Activated B cell treated with CpG ODN at 0.5 μM for 24 hours (primary cell): ENCODE results near the gene FGGY. TPM values are rescaled to one million over a fixed set of nuclear protein-coding genes. Genes with fewer than 3 reads are reported as not detected.

ENCODE experiments used
- ATAC-seq: fragments of 200-7000 bp; cut with Tn5 transposase; one replicate; pipeline ENCODE4 v1.10.0; 2021; ENCODE audit warnings: low read depth, mild to moderate bottlenecking, moderate library complexity
- CTCF ChIA-PET: fragments of 350-600 bp; sonication (Branson Sonifier 250); formaldehyde crosslinking; loops from one replicate; lab custom pipeline; 2021; ENCODE audit warnings: antibody characterized with exemption; lab: Charles Lee
- POLR2A ChIA-PET: fragments of 350-600 bp; sonication (Branson Sonifier 250); formaldehyde crosslinking; loops from one replicate; lab custom pipeline; 2021; ENCODE audit warnings: antibody characterized with exemption; lab: Charles Lee
- DNase-seq: peaks from one replicate; pipeline ENCODE4 v3.0.0; 2022
- H3K27ac Mint-ChIP-seq: one replicate; pipeline ENCODE4 v1.8.0; 2020; ENCODE audit warnings: mixed read lengths
- H3K27me3 Mint-ChIP-seq: one replicate; pipeline ENCODE4 v1.8.0; 2021; ENCODE audit warnings: mixed read lengths
- H3K36me3 Mint-ChIP-seq: one replicate; pipeline ENCODE4 v1.8.0; 2021; ENCODE audit warnings: low read depth, mixed read lengths
- H3K4me1 Mint-ChIP-seq: one replicate; pipeline ENCODE4 v1.8.0; 2021; ENCODE audit warnings: mixed read lengths
- H3K4me3 Mint-ChIP-seq: one replicate; pipeline ENCODE4 v1.8.0; 2020; ENCODE audit warnings: mild to moderate bottlenecking, mixed read lengths
- H3K9me3 Mint-ChIP-seq: one replicate; pipeline ENCODE4 v1.8.0; 2020; ENCODE audit warnings: mixed read lengths
- CTCF ChIP-seq: fragments of 200-600 bp; IDR thresholded peaks from one replicate; pipeline ENCODE4 v1.8.0; 2022; ENCODE audit warnings: antibody characterized with exemption, mild to moderate bottlenecking
- intact Hi-C: fragments of 100-400 bp; cut with micrococcal nuclease; formaldehyde crosslinking; loops from one replicate; pipeline ENCODE4 v1.15.1; 2024
- total RNA-seq: library from RNA; stranded (reverse); gene quantifications from 2 replicates; pipeline ENCODE4 v1.2.3, GENCODE V29; 2022

The FGGY gene
- total RNA-seq, 1 donor from 2014 or later: 24.0 TPM

GRCh38 chr1:59485171-59485570, 188.3 kb downstream of the FGGY start:
- Mint-ChIP-seq H3K27ac (no peak overlapping the region), H3K4me1 (peaks cover 28% of the 10 kb centered on the region), H3K4me3 (no peak overlapping the region), H3K27me3 (no peaks in the 10 kb centered on the region), H3K36me3 (no peaks in the 10 kb centered on the region), H3K9me3 (no peaks in the 10 kb centered on the region)
- ChIA-PET CTCF (no interaction called here), POLR2A (no interaction called here)
- DNase-seq: no peak
- no peak for ATAC-seq
- TF ChIP-seq CTCF: no peak
- intact Hi-C loops: no loop called here

GRCh38 chr1:59485949-59486348, 189.1 kb downstream of the FGGY start:
- POLR2A ChIA-PET: no interaction called here
- Mint-ChIP-seq H3K4me3 (no peak overlapping the region), H3K9me3 (no peaks in the 10 kb centered on the region), H3K36me3 (no peaks in the 10 kb centered on the region), H3K27me3 (no peaks in the 10 kb centered on the region), H3K27ac (no peak overlapping the region), H3K4me1 (peaks cover 28% of the 10 kb centered on the region)
- ATAC-seq (no peak), DNase-seq (no peak)
- no peak for TF ChIP-seq CTCF
- intact Hi-C loops: no loop called here
- CTCF ChIA-PET: no interaction called here

- TF ChIP-seq CTCF: no peak
- no peak for DNase-seq
- peaks cover 28% of the 10 kb centered on the region for H3K4me1 Mint-ChIP-seq
- no peaks in the 10 kb centered on the region for H3K27me3 Mint-ChIP-seq
- H3K9me3 Mint-ChIP-seq: no peaks in the 10 kb centered on the region
- intact Hi-C loops: no loop called here
- ChIA-PET POLR2A (no interaction called here), CTCF (no interaction called here)
- H3K4me3 Mint-ChIP-seq: no peak overlapping the region
- ATAC-seq: no peak
- H3K27ac Mint-ChIP-seq: no peak overlapping the region
- H3K36me3 Mint-ChIP-seq: no peaks in the 10 kb centered on the region
Observed at GRCh38 chr1:59486615-59487014, 189.7 kb downstream of the FGGY start.

- TF ChIP-seq CTCF: no peak
- no peak for DNase-seq
- POLR2A ChIA-PET: no interaction called here
- Mint-ChIP-seq H3K36me3 (no peaks in the 10 kb centered on the region), H3K27me3 (no peaks in the 10 kb centered on the region), H3K9me3 (no peaks in the 10 kb centered on the region), H3K4me1 (peaks cover 24% of the 10 kb centered on the region), H3K27ac (no peak overlapping the region), H3K4me3 (no peak overlapping the region)
- intact Hi-C loops: no loop called here
- CTCF ChIA-PET: no interaction called here
- ATAC-seq: no peak
Observed at GRCh38 chr1:59487335-59488031, 190.6 kb downstream of the FGGY start.

- Mint-ChIP-seq H3K9me3 (peaks cover 4% of the 10 kb centered on the region), H3K27ac (no peak overlapping the region), H3K4me3 (no peak overlapping the region), H3K36me3 (peaks cover 2% of the 10 kb centered on the region), H3K27me3 (no peaks in the 10 kb centered on the region), H3K4me1 (no peaks in the 10 kb centered on the region)
- intact Hi-C loops: no loop called here
- ChIA-PET POLR2A (interaction anchor here (0.6 kb wide), 1 partner anchor 137 kb away, joined by 3 read pairs; no protein-coding TSS in a partner anchor), CTCF (no interaction called here)
- no peak for TF ChIP-seq CTCF
- ATAC-seq (no peak), DNase-seq (no peak)
Observed at GRCh38 chr1:59492500-59492899, 195.6 kb downstream of the FGGY start.
